Measurements from ENCODE around the gene SP2.

DNA sequence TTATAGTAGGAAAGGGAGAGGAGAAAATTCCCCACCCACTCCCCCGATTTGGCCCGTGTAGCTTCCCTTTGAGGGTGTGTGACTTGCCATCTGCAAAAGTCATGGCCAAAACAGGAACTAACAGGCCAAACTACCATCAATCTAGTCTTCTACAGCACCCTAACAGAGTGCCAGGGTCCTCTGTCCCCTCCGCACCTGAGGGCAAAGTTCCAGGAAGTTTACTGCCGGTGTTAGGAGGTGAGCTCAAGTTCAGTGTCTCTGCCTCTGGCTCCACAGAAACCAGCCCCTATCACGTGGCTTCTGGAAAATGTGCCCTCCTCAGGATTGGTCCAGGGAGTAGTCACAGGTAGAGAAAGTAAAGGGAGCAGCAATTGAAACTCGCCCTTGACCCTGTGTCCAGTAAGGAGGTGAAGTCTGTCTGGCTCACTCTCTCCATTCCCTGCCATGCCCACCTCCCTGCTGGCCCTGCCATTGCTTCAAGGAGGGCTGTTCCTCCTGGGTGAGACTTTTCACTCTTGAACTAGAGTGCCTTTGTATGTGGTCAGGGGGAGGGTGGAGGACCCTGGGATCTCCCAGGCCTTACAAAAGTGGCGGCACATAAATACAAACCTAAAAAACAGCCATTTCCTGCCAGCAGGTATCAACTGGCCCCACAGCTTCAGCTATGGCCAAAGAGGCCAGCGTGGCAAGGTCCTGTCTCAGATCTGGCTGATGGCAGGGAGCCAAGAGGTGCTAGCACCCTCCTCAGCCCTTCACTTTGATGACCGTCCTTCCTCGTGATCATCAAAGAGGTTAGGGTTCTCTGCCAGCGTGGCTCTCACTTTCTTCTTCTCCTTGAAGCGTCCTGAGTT lies 56.4 kb downstream of the SP2 start:
- TF ChIP-seq RAD21 (IDR thresholded peaks at IDR 0.05; ENCODE audit: low read depth) = no peak
- no peak for TF ChIP-seq YY1 (IDR thresholded peaks at IDR 0.05; ENCODE audit: low read depth)
- no peak for TF ChIP-seq CEBPB (IDR thresholded peaks at IDR 0.05)
- TF ChIP-seq NFIC (IDR thresholded peaks at IDR 0.05) = no peak
- TF ChIP-seq TAF1 (IDR thresholded peaks at IDR 0.05; ENCODE audit: low read depth) = no peak
- no peak for TF ChIP-seq MAX (IDR thresholded peaks at IDR 0.05)
- TF ChIP-seq USF1 (IDR thresholded peaks at IDR 0.05) = peak; percentile 63

Measured in Ishikawa (cell line).